B cell (primary cell): ENCODE data around the gene SPINDOC. TPM values are rescaled to one million over a fixed set of nuclear protein-coding genes. Genes with fewer than 3 reads are reported as not detected.
A peak's percentile ranks its signal among the peaks of the same experiment; 100 is the strongest.

ENCODE experiments used
- ATAC-seq: fragments of 200-7000 bp; cut with Tn5 transposase; one replicate; pipeline ENCODE4 v1.10.0; 2021; ENCODE audit warnings: low read depth, mild to moderate bottlenecking, moderate number of reproducible peaks, moderate library complexity
- CTCF ChIA-PET: fragments of 350-600 bp; sonication (Branson Sonifier 250); formaldehyde crosslinking; loops from one replicate; lab custom pipeline; 2021; ENCODE audit warnings: antibody characterized with exemption, inconsistent platforms; lab: Charles Lee
- POLR2A ChIA-PET: fragments of 350-600 bp; sonication (Branson Sonifier 250); formaldehyde crosslinking; loops from one replicate; lab custom pipeline; 2021; ENCODE audit warnings: antibody characterized with exemption; lab: Charles Lee
- DNase-seq: peaks from one replicate; pipeline ENCODE4 v3.0.0; 2013
- H2AFZ ChIP-seq: 2 replicates; pipeline ENCODE4 v1.6.1; 2012; ENCODE audit warnings: mild to moderate bottlenecking, low read depth, low read length; ENCODE audit not compliant: insufficient read depth, poor library complexity, severe bottlenecking
- H3K27ac ChIP-seq, 2 donors: 1 replicate in 1 of 2; 2 replicates in 1 of 2; pipeline ENCODE4 v1.5.1; 2012 to 2013; ENCODE audit warnings: low read length in 2 of 2, mild to moderate bottlenecking in 2 of 2, moderate library complexity in 1 of 2
- H3K27me3 ChIP-seq, 4 experiments: fragments of 200-600 bp in 1 of 4; sonication (generic) in 1 of 4; replicated peaks in 1 of 4; 1 replicate in 2 of 4; 2 replicates in 2 of 4; pipeline versions ENCODE4 v1.6.1 to v1.7.0; 2013 to 2016; ENCODE audit warnings: low read length in 3 of 4, mild to moderate bottlenecking in 2 of 4, mixed read lengths in 1 of 4, moderate library complexity in 1 of 4; ENCODE audit not compliant: insufficient read depth in 4 of 4, control insufficient read depth in 3 of 4; ENCODE audit errors: control extremely low read depth in 1 of 4
- H3K36me3 ChIP-seq, 2 experiments: replicated peaks in 1 of 2; 1 replicate in 1 of 2; 2 replicates in 1 of 2; pipeline versions ENCODE4 v1.6.1 to v1.7.1; 2013; ENCODE audit warnings: low read length in 1 of 2; ENCODE audit not compliant: insufficient read depth in 2 of 2, control insufficient read depth in 1 of 2; ENCODE audit errors: control extremely low read depth in 1 of 2, extremely low read depth in 1 of 2
- H3K4me1 ChIP-seq, 2 donors: fragments of 200-600 bp in 1 of 2; sonication (generic) in 1 of 2; 1 replicate in 1 of 2; 2 replicates in 1 of 2; pipeline versions ENCODE4 v1.5.1 to v1.6.1; 2013 to 2017; ENCODE audit warnings: low read length in 2 of 2; ENCODE audit not compliant: control insufficient read depth in 2 of 2, insufficient read depth in 2 of 2
- H3K4me2 ChIP-seq: replicated peaks from 2 replicates; pipeline ENCODE3; 2012; ENCODE audit warnings: mild to moderate bottlenecking, low read depth, low read length; ENCODE audit not compliant: poor library complexity, severe bottlenecking
- H3K4me3 ChIP-seq, 5 experiments: fragments of 200-600 bp in 1 of 5; sonication (generic) in 1 of 5; 1 replicate in 3 of 5; 2 replicates in 2 of 5; pipeline versions ENCODE4 v1.5.1 to v1.7.0; 2011 to 2016; ENCODE audit warnings: low read length in 4 of 5, mild to moderate bottlenecking in 4 of 5, low read depth in 2 of 5, control low read depth in 1 of 5, moderate library complexity in 1 of 5; ENCODE audit not compliant: insufficient read depth in 1 of 5; ENCODE audit errors: control extremely low read depth in 1 of 5, extremely low read depth in 1 of 5
- H3K79me2 ChIP-seq: fragments of 200-600 bp; sonication (generic); one replicate; pipeline ENCODE4 v1.6.0; 2016; ENCODE audit warnings: low read length; ENCODE audit not compliant: control insufficient read depth, insufficient read depth
- H3K9ac ChIP-seq: fragments of 200-600 bp; sonication (generic); 2 replicates; pipeline ENCODE4 v1.6.1; 2017; ENCODE audit warnings: mild to moderate bottlenecking, low read length, moderate library complexity
- H3K9me3 ChIP-seq, 3 donors: one replicate each; pipeline versions ENCODE4 v1.6.1 to v1.7.1; 2013; ENCODE audit warnings: low read length in 2 of 3; ENCODE audit not compliant: control insufficient read depth in 2 of 3, insufficient read depth in 1 of 3; ENCODE audit errors: control extremely low read depth in 1 of 3
- H4K20me1 ChIP-seq: 2 replicates; pipeline ENCODE4 v1.6.0; 2012; ENCODE audit warnings: mild to moderate bottlenecking, low read length; ENCODE audit not compliant: insufficient read depth, control insufficient read depth, poor library complexity, severe bottlenecking
- H3K27ac Mint-ChIP-seq: one replicate; pipeline ENCODE4 v1.8.0; 2021; ENCODE audit warnings: mixed read lengths
- H3K27me3 Mint-ChIP-seq: one replicate; pipeline ENCODE4 v1.8.0; 2021; ENCODE audit warnings: mixed read lengths
- H3K4me1 Mint-ChIP-seq: one replicate; pipeline ENCODE4 v1.8.0; 2021; ENCODE audit warnings: mixed read lengths
- H3K4me3 Mint-ChIP-seq: one replicate; pipeline ENCODE4 v1.8.0; 2021; ENCODE audit warnings: mixed read lengths
- H3K9me3 Mint-ChIP-seq: one replicate; pipeline ENCODE4 v1.8.0; 2022; ENCODE audit warnings: mixed read lengths; ENCODE audit not compliant: insufficient read depth
- EZH2 ChIP-seq: IDR thresholded peaks from 2 replicates; pipeline ENCODE4 v1.6.1; 2012; ENCODE audit warnings: borderline replicate concordance, low read depth, mild to moderate bottlenecking, moderate library complexity, low read length; ENCODE audit not compliant: insufficient read depth, poor library complexity, severe bottlenecking
- WGBS: methylation state at CpG from one replicate; pipeline ENCODE4 v1.1.5; 2013; ENCODE audit warnings: missing lambda C conversion rate; ENCODE audit not compliant: insufficient coverage; 5-methylcytosine and 5-hydroxymethylcytosine counted together
- intact Hi-C: fragments of 100-400 bp; cut with micrococcal nuclease; formaldehyde crosslinking; loops from one replicate; pipeline ENCODE4 v1.10.0; 2022
- polyA plus RNA-seq: library from polyadenylated mRNA; depleted of rRNA; stranded (reverse); fragments of >200 nt; gene quantifications from 2 replicates; pipeline ENCODE4 v1.2.3, GENCODE V29; 2012
- total RNA-seq, 2 donors: library from RNA; stranded (reverse); fragments of 120-200 nt in 1 of 2; gene quantifications; 1 replicate in 1 of 2; 2 replicates in 1 of 2; pipeline versions ENCODE4 v1.2.3 to v1.2.4, GENCODE V29; 2013 to 2022
- TF ChIP-seq, protein P1 (sequence below): fragments of 200-600 bp; IDR thresholded peaks from one replicate; pipeline ENCODE4 v1.8.0; 2022; ENCODE audit warnings: antibody characterized with exemption, mild to moderate bottlenecking

Gene SPINDOC
- total and polyA plus RNA-seq, 2 donors (not counting 1 experiment from before 2014, with no cell fraction given) = 10.5 to 23.9 TPM

DNA sequence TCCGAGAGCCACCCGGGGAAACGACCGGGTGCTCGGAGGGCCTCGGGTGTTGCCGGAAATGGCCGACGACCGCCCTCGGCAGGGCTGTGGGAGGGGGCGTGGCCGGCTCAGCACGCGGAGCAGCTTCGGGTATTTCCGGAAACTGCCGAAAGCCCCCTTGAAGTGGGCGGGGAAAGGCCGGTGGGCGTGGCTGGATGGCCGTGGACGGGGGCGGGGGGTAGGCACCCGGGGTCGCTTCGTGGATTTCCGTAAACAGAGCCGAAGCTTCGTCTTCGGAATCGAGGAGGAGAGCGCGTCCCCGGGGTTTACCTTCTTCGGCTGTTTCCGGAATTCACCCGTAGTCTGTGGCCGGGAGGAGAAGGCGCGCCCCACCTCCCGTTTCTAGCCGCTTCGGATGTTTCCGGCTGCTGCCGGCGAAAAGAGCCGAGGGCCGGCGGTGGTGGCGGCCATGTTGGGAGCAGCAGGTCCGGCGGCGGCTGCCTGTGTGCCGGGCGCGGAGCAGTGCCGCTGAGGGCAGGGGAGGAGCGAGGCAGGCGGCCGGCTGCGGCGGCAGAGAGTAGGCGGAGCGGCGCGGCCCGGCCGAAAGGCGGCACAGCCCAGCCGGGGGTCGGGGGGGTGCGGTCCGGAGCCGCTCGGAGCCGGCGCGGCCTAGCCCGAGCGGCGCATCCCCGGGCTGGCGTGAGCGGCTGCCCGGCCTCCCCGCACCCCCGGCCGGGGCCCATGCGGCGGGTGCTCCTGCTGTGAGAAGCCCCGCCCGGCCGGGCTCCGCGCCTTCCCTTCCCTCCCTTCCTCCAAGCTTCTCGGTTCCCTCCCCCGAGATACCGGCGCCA, 25.6 kb downstream of the SPINDOC start, which contains the start of gene MARK2:
MARK2 (plus strand) TSS at position 433 of the 830 bp plus-strand sequence; CDS start at position 830, 397 bp downstream.
- Histone ChIP-seq H3K4me2 (peak within 1 kb of the TSS; percentile 79), H3K27me3 (no peaks in the 10 kb centered on the region), H4K20me1 (peaks cover 53% of the 10 kb centered on the region), H3K4me1 (peaks cover 38 to 46% of the 10 kb centered on the region in 2 donors), H3K9ac (peak within 1 kb of the TSS; percentile 84), H3K79me2 (peaks cover 53% of the 10 kb centered on the region), H3K4me3 (peak within 1 kb of the TSS; percentile 67 to 94 (median 90)), H3K27ac (peak within 1 kb of the TSS; percentile 82 to 91), H3K9me3 (no peaks in the 10 kb centered on the region), H3K36me3 (peaks cover 9 to 24% of the 10 kb centered on the region in 2 experiments), H2AFZ (peak within 1 kb of the TSS; percentile 67)
- intact Hi-C loops = loop anchor here (1.0 to 10.0 kb wide), 7 partner anchors 49 to 466 kb away; partner anchors contain the start of genes CATSPERZ, COX8A, ESRRA and OTUB1
- ChIA-PET CTCF (interaction anchor here (0.6 to 7.5 kb wide), 21 partner anchors 9 to 479 kb away, joined by 3 to 254 read pairs (median 5); partner anchors contain the start of genes COX8A, NAA40, OTUB1 and PRDX5), POLR2A (interaction anchor here (0.6 to 3.1 kb wide), 10 partner anchors 10 to 1086 kb away, joined by 3 to 11 read pairs (median 4); partner anchors contain the start of genes DNAJC4 and NAA40)
- Mint-ChIP-seq H3K27ac (peak within 1 kb of the TSS; percentile 94), H3K4me1 (peaks cover 59% of the 10 kb centered on the region), H3K4me3 (peak within 1 kb of the TSS; percentile 91), H3K9me3 (no peaks in the 10 kb centered on the region), H3K27me3 (no peaks in the 10 kb centered on the region)
- DNase-seq (peak; percentile 100), ATAC-seq (peak; percentile 82)
- TF ChIP-seq, protein P1, sequence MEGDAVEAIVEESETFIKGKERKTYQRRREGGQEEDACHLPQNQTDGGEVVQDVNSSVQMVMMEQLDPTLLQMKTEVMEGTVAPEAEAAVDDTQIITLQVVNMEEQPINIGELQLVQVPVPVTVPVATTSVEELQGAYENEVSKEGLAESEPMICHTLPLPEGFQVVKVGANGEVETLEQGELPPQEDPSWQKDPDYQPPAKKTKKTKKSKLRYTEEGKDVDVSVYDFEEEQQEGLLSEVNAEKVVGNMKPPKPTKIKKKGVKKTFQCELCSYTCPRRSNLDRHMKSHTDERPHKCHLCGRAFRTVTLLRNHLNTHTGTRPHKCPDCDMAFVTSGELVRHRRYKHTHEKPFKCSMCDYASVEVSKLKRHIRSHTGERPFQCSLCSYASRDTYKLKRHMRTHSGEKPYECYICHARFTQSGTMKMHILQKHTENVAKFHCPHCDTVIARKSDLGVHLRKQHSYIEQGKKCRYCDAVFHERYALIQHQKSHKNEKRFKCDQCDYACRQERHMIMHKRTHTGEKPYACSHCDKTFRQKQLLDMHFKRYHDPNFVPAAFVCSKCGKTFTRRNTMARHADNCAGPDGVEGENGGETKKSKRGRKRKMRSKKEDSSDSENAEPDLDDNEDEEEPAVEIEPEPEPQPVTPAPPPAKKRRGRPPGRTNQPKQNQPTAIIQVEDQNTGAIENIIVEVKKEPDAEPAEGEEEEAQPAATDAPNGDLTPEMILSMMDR = no peak
- no peak for TF ChIP-seq EZH2
- WGBS = under 1% methylated on average over 100 of the region's 100 CpGs
